K562 (cell line): ENCODE results near the gene AKT2.

ENCODE experiments used
- EP300 ChIP-seq: IDR thresholded peaks from 2 replicates; pipeline ENCODE4 v1.6.1; 2012; ENCODE audit warnings: low read length, improper control_type of control experiment
- ZHX1 ChIP-seq: fragments of 150-350 bp; conservative IDR thresholded peaks from 2 replicates; pipeline ENCODE4 v1.6.1; 2014; ENCODE audit warnings: low read length

- TF ChIP-seq ZHX1 (no peak), EP300 (no peak)
These were observed 19.9 kb downstream of the AKT2 start for GRCh38 chr19:40265055-40265762.
